HT-29 (cell line): ENCODE data around the gene CREB5. TPM values are rescaled to one million over a fixed set of nuclear protein-coding genes. Genes with fewer than 3 reads are reported as not detected.
"Not testable (repeated sequence)": the region's sequence is repeated elsewhere in the genome, so short reads cannot be mapped to it uniquely, and the experiment has no call there.

Experiments
- DNase-seq: peaks from one replicate; pipeline ENCODE4 v3.0.0-alpha.2; 2015; ENCODE audit warnings: low spot score
- total RNA-seq: library from RNA; depleted of rRNA; stranded (reverse); fragments of >200 nt; shearing (Covaris generic); gene quantifications from 2 replicates; pipeline ENCODE4 v1.2.3, GENCODE V29; 2014; rRNA removed

Gene CREB5
- 0.28 and 1.3 TPM in 2 replicates for total RNA-seq

GRCh38 chr7:28411876-28412662 lies at the start of gene CREB5:
CREB5 (plus strand) TSS chr7:28412518; CDS start chr7:28412915, 397 bp downstream.
- no peak for DNase-seq

DNA sequence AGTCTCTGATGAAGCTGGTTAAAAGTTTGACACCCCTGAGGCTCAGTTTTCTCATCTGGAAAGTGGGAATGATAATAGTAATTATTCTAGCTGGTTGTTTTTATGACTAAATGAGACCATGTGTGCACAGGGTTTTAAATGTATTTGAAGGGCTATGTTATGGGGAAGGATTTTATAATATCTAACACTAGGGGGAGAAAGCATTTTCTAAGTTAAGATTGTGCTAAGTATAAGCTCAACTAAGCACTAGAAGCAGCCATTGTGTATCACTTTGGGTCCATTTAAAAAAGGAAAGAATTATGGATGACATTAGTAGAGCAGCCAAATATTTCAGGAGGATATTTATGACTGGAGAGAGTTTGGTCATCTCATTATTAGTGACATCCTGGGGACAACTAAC lies 49.5 kb upstream of the CREB5 start:
- DNase-seq = no peak

DNA sequence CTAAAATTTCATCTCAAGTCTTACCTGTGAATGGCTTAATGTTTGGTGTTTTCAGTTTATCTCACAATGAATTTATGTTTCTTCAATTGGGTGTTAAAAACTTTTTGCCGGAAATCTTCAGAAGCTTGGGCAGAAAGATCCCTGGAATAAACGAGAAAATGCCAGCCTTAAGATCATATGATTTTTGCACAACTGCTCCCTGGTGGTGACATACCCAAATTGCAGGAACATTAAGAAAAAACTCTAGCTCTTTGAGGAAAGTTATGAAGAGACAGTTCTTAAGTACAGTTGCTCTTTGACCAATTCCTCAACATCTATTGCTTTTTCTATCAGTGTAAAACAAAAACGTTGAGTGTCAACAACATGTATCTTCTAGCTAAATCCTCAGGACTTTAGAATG lies 48.2 kb upstream of the CREB5 start:
- peak; percentile 28 for DNase-seq

DNA sequence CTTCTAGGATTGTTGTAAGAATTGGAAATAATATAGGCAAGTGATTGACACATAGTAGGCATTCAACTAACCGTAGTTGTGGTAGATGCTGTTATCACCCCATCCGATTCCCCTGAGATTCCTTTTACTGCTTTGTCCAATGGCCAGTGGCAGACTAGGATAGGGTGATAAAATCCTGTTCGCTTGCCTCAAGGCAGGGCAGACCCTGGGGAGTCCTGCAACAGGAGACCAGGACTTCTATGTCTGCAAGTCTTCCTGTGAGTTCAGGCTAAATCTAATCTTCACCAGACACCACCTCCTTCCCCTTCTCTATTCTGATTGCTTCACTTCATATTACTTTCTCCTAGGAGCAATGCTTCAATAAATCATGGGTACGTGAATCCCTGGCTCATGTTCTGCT lies 42.8 kb upstream of the CREB5 start:
- DNase-seq = no peak

- DNase-seq = no peak
Observed at GRCh38 chr7:28371846-28372245, 40.5 kb upstream of the CREB5 start.

- DNase-seq = no peak
Observed at GRCh38 chr7:28373990-28374389, 38.3 kb upstream of the CREB5 start.

DNA sequence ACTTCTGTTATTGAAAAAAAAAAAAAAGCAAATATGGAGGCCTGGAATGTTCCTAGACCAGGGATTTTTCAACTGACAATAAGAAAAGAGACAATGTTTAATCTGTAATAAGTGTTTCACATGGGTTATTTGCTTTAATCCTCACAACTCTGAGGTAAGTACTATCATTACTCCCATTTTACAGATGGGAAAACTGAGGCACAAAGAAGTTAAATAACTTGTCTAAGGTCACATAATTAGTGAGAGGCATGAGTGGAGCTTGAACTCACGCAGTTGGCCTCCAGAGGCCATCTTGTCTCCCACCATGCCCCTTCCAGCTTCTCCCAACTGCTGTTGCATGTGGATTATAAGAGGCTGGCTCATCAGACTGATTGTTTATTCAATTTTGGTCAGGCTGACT lies 36.6 kb upstream of the CREB5 start:
- no peak for DNase-seq

DNA sequence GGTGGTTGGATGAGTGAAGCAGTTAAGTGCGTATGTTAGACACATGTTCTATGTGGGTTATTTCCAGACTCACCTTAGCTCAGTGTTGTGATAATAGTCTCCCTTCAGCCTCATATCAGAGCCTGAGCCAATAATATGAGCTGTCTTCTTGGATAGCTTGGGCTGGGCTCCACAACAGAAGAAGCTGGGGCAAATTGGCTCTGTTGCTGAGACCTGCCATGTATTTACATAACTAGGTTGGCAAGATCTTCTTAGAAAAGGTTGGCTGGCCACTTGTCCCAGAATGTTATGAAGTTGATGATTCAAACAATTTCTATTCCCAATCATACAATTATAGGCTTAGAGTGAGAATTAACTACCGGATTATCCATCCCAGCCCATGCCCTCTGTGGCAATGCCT lies 35.7 kb upstream of the CREB5 start:
- no peak for DNase-seq

- DNase-seq = no peak
Observed at GRCh38 chr7:28378574-28379149, 33.7 kb upstream of the CREB5 start.

- no peak for DNase-seq
Observed at GRCh38 chr7:28381466-28381865, 30.9 kb upstream of the CREB5 start.

- DNase-seq = no peak
Observed at GRCh38 chr7:28382144-28382543, 30.2 kb upstream of the CREB5 start.

DNA sequence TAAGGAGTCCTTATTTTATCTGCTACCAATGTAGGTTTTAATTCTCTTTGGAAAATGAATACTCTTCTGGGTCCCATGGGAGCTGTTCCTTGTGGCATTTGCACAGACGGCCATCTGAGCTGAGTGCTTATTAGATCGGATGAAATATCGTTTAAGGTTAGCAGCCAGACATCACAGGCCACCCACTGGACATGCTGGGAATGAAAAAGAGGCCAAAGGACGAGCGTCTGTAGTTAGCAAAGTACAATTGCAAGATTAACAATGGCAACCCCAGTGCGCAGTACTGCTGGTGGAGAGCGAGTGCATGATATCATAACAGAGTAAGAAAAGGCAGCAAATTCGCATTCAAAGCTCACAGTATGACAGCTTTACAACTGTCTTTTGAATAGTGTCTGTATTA lies 28.3 kb upstream of the CREB5 start:
- DNase-seq = no peak

- peak; percentile 70 for DNase-seq
Observed at GRCh38 chr7:28389504-28390395, 22.6 kb upstream of the CREB5 start.

DNA sequence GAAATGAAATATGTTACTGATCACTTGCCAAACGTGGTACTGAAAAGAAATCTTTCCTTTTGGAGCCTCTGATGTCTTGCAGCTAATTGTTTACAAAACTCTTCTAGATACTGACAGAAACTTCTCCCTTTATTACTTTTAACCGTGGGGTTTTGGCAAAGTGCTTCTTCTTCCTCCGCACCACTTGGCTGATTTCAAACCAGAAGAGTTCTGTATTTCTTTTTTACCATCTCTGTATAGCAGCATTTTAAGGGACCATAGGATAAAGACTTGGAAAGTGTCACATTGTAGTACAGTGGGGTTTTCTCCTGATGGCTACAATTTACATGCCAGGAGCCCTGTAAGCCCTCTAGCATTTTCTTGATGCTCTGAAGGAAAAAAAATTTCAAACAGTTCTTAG lies 21.9 kb upstream of the CREB5 start:
- DNase-seq = no peak

GRCh38 chr7:28392289-28392688 lies 20.0 kb upstream of the CREB5 start:
- DNase-seq = no peak

GRCh38 chr7:28395404-28395803 lies 16.9 kb upstream of the CREB5 start:
- no peak for DNase-seq

DNA sequence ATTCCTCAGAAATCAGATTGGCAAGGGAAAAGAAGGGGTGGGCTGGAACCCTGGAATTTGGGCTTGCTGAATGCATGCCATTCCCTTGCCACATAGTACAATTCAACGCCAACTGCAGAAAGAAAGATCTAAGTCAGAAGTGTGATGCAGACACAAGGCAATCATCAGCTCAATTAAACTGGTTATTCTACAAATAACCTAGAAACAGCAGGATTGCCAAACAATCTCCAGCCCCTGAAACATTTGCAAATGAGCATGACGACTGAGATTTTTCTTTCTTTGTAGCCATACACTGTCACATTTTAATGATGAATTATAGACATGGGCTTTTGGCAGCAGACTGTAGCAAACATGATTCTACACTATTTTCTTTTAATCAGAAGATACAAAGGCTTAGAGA lies 16.5 kb upstream of the CREB5 start:
- no peak for DNase-seq

DNA sequence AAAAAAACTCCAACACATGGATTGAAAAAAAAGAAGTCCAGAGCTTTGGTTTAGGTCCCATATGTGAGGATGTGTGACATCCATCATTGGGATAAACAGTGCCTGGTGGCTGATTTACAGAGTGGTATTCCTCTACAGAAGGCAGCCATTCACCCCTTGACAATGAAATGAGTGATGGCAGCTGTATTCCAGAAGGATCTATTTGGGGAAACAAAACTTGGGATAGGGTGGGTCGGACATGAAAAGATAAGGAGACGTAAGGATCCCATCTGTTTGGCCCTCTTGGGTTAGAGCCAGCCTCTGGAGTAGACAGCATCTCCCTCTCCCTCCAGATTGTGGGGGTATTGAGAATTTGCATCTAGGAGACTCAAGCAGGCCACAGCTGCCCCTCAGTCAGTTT lies 15.2 kb upstream of the CREB5 start:
- DNase-seq = no peak

GRCh38 chr7:28400838-28401360 lies 11.4 kb upstream of the CREB5 start:
- no peak for DNase-seq

- not testable (repeated sequence) for DNase-seq
Observed at GRCh38 chr7:28401567-28401966, 10.8 kb upstream of the CREB5 start.

- no peak for DNase-seq
Observed at GRCh38 chr7:28405662-28406061, 6.7 kb upstream of the CREB5 start.

- DNase-seq = no peak
Observed at GRCh38 chr7:28406192-28406591, 6.1 kb upstream of the CREB5 start.
